Colonic mucosa (tissue), 4 donors: ENCODE measurements around the gene STAT2. TPM values are rescaled to one million over a fixed set of nuclear protein-coding genes. Genes with fewer than 3 reads are reported as not detected.
A peak's percentile ranks its signal among the peaks of the same experiment; 100 is the strongest.

Experiments
- DNase-seq: peaks from one replicate; pipeline ENCODE4 v3.0.0-alpha.2; 2020
- H3K27ac ChIP-seq: fragments of 200-600 bp; one replicate; pipeline ENCODE4 v1.8.0; 2021
- H3K27me3 ChIP-seq: fragments of 200-600 bp; one replicate; pipeline ENCODE4 v1.8.0; 2021
- H3K36me3 ChIP-seq: fragments of 200-600 bp; one replicate; pipeline ENCODE4 v1.8.0; 2021
- H3K4me1 ChIP-seq: fragments of 200-600 bp; one replicate; pipeline ENCODE4 v1.8.0; 2021; ENCODE audit warnings: mild to moderate bottlenecking
- H3K4me3 ChIP-seq: fragments of 200-600 bp; one replicate; pipeline ENCODE4 v1.8.0; 2021
- H3K9ac ChIP-seq, 2 donors: one replicate each; pipeline ENCODE4 v1.7.0; 2013; ENCODE audit warnings: control low read depth in 2 of 2, low read depth in 2 of 2, low read length in 2 of 2
- H3K9me3 ChIP-seq: fragments of 200-600 bp; one replicate; pipeline ENCODE4 v1.8.0; 2021
- intact Hi-C: fragments of 100-400 bp; cut with DNase I; formaldehyde crosslinking; loops from one replicate; pipeline ENCODE4 v1.14.1; 2022
- total RNA-seq, 2 donors: library from RNA; stranded (reverse); fragmentation: NEBNext Ultra II Directional in 1 of 2; extraction: Animal tissue kit (Norgen Biotek cat#: 25700) in 1 of 2; gene quantifications; one replicate each; pipeline ENCODE4 v1.2.1, GENCODE V29; 2021
- TF ChIP-seq, protein P1 (sequence below): fragments of 200-600 bp; IDR thresholded peaks from one replicate; pipeline ENCODE4 v1.8.0; 2022; ENCODE audit warnings: antibody characterized with exemption, mild to moderate bottlenecking
- donor health status: healthy.
- donor health status: DM: no; HTN: no; CAD: no.
- donor health status: DM: no; HTN: no; CAD: no.

STAT2 gene
- total RNA-seq, 2 donors from 2014 or later: 62.6 to 63.2 TPM

DNA sequence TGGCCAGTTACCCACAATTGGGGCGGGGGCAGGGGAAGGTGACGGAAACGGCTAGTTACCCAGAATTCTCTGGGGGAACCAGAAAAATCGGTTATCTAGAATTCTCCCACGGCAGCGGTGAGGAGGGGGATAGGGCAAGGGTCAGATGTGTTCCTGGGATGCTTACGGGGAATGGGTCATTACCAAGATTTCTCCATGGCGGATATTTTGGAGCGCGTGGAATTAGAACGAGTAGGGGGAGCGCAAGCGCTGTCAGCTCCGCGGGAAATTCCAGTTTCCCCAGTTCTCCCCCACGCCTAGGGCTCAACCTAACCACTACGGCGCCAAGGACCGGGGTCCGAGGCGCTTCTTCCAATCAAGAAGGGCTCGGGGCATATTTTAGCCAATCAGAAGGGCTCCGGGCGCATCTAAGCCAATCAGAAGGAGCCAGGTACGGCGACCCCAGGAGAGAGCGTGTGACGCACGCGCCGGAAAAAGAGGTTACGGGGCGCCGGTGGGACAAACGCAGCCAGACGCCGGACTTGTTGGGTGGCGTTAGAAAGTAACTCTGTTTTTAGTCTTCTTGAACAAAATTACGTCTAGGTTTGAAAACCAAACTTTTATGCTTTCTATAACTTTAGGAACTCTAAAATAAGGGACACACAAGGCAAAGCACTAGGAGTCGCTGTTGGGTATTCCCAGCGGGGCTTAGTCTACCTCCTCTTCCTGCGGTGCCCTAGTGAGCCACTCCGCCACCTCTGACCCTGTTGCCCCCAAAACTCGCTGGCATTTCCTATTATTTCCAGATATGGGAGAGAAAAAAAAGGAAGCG is 26.0 kb downstream of the STAT2 start, which contains the start of gene PAN2:
Gene PAN2 (minus strand): TSS at position 322 of the 811 bp plus-strand sequence. CDS start 906 bp downstream, outside the sequence.
- peak; percentile 96 for DNase-seq
- peak within 1 kb of the TSS; percentile 91 for H3K27ac ChIP-seq
- peak within 1 kb of the TSS; percentile 62 for H3K4me3 ChIP-seq
- no peaks in the 10 kb centered on the region for H3K36me3 ChIP-seq
- no peaks in the 10 kb centered on the region for H3K27me3 ChIP-seq
- peak within 1 kb of the TSS; percentile 85 to 88 for H3K9ac ChIP-seq
- peaks cover 3% of the 10 kb centered on the region for H3K4me1 ChIP-seq
- H3K9me3 ChIP-seq: no peaks in the 10 kb centered on the region
- TF ChIP-seq, protein P1, sequence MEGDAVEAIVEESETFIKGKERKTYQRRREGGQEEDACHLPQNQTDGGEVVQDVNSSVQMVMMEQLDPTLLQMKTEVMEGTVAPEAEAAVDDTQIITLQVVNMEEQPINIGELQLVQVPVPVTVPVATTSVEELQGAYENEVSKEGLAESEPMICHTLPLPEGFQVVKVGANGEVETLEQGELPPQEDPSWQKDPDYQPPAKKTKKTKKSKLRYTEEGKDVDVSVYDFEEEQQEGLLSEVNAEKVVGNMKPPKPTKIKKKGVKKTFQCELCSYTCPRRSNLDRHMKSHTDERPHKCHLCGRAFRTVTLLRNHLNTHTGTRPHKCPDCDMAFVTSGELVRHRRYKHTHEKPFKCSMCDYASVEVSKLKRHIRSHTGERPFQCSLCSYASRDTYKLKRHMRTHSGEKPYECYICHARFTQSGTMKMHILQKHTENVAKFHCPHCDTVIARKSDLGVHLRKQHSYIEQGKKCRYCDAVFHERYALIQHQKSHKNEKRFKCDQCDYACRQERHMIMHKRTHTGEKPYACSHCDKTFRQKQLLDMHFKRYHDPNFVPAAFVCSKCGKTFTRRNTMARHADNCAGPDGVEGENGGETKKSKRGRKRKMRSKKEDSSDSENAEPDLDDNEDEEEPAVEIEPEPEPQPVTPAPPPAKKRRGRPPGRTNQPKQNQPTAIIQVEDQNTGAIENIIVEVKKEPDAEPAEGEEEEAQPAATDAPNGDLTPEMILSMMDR: no peak
- intact Hi-C loops: no loop called here

DNA sequence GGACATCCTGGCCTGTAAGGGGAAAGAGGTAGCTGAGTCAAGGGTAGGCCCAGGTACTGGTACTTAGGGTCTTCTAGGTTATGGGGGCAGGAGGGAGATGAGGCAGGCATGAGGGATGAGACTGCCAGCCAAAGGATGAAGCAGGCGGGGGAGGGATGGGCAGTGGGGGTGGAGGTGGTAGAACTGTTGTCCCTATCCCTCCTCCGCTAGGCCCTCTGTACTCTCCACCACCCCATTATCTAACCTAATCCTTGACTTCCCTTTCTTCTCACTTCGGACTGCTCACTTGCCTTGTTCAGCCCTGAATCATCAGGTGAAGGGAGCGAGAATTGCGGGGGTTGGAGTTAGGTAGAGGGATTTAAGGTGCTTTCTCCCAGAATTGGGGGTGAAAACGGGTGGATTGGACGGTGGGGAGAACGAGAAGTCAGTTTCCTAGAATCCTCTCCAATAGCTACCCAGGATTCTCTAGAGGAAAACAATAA is 26.7 kb downstream of the STAT2 start:
- no peak for DNase-seq

DNA sequence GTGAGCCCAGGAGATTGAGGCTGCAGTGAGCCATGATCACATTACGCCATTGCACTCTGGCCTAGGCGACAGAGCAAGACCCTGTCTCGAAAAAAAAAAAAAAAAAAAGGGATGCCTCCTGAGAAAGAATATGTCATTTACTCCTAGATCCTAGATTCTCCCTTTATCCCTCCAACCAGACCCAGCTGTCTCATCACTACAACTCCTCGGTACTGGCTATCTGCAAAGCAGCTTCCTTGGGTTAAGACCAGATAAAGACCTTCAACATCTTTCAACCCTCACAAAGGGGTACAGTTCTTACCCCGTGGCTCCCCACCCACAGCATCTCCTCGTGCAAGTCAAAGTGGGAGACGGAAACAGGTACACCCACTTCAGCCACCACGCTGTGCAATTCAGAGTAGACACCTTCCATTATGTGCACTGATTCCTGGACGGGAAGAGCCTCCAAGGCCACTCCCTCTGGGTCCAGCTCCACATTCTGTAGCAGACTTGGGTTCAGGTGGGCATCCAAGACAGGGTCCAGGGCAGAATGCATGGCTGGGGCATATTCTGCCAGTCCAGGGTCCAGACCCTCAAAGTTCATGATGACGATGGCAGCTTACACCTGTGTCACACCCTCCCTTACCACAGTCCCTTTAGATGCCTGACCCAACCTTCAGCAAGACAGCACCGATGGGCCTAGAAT is 27.3 kb downstream of the STAT2 start:
- peak overlapping the region; percentile 62 for H3K4me3 ChIP-seq
- H3K27ac ChIP-seq: peak overlapping the region; percentile 91
- no peaks in the 10 kb centered on the region for H3K36me3 ChIP-seq
- H3K4me1 ChIP-seq: peaks cover 3% of the 10 kb centered on the region
- no peaks in the 10 kb centered on the region for H3K9me3 ChIP-seq
- H3K9ac ChIP-seq: peak overlapping the region; percentile 61 to 88
- intact Hi-C loops: no loop called here
- TF ChIP-seq, protein P1: no peak
- H3K27me3 ChIP-seq: no peaks in the 10 kb centered on the region
- no peak for DNase-seq

More for the DNA sequence above, 26.7 kb downstream of the STAT2 start:
- intact Hi-C loops: no loop called here
- no peaks in the 10 kb centered on the region for H3K36me3 ChIP-seq
- TF ChIP-seq, protein P1: no peak
- peaks cover 3% of the 10 kb centered on the region for H3K4me1 ChIP-seq
- H3K4me3 ChIP-seq: peak overlapping the region; percentile 62
- H3K9me3 ChIP-seq: no peaks in the 10 kb centered on the region
- peak overlapping the region; percentile 61 to 88 for H3K9ac ChIP-seq
- H3K27ac ChIP-seq: peak overlapping the region; percentile 91
- no peaks in the 10 kb centered on the region for H3K27me3 ChIP-seq

DNA sequence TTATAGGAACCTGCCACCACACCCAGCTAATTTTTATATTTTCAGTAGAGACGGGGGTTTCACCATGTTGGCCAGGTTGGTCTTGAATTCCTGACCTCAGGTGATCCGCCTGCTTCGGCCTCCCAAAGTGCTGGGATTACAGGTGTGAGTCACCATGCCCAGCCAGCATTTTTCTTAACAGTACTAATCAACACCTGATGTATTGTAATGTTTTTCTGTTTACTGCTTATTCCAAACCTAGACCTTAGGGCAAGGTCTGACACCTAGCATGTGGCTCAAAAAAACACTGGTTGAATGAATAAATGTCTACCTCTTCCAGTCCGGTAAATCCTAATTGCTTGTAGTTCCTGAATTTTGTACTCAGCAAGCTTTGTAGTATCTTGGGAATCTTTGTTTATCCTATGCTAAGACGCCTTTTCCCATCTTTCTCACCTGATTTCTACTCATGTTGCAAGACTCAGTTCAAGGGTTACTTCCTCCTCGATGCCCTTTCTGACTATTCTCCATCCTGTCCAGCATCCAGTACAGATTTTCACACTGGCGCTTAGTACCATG is 28.9 kb downstream of the STAT2 start:
- Histone ChIP-seq H3K9me3 (no peaks in the 10 kb centered on the region), H3K9ac (no peak overlapping the region), H3K27ac (no peak overlapping the region), H3K4me1 (peaks cover 3% of the 10 kb centered on the region), H3K4me3 (no peak overlapping the region), H3K27me3 (no peaks in the 10 kb centered on the region), H3K36me3 (peaks cover 6% of the 10 kb centered on the region)
- no peak for DNase-seq
- intact Hi-C loops: no loop called here
- TF ChIP-seq, protein P1: no peak

DNA sequence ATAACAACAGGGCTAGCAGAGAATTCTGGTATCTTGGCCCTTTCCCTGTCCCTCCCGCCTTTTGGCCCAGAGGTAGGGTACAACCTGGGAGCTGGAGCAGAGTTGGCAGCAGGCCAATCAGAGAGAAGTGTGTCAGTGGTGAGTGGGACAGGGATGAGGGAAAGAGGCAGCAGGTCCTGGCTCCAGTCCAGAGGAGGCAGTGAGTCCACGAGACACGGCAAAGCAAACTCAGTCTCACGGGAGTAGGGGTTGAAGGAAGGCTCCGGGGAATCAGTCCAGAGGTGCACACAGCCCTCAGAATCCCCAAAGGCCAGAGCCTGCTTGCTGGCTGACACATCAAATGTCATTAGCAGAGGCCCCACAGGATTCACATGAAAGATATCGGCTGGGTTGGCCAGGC is 33.4 kb downstream of the STAT2 start:
- TF ChIP-seq, protein P1: no peak
- Histone ChIP-seq H3K4me1 (no peaks in the 10 kb centered on the region), H3K4me3 (no peak overlapping the region), H3K9ac (no peak overlapping the region), H3K27ac (no peak overlapping the region), H3K9me3 (no peaks in the 10 kb centered on the region), H3K36me3 (peaks cover 6% of the 10 kb centered on the region), H3K27me3 (no peaks in the 10 kb centered on the region)
- no peak for DNase-seq
- intact Hi-C loops: no loop called here
